Neural progenitor cell (in vitro differentiated cells): Measurements from ENCODE around the gene ADRB2.

Experiments
- CTCF ChIP-seq: fragments of 200-600 bp; sonication (generic); IDR thresholded peaks from 2 replicates; pipeline ENCODE4 v1.5.1; 2017; ENCODE audit warnings: antibody characterized with exemption, mild to moderate bottlenecking
- EZH2 ChIP-seq: fragments of 200-600 bp; sonication (generic); IDR thresholded peaks from 2 replicates; pipeline ENCODE4 v1.6.1; 2017; ENCODE audit warnings: antibody characterized with exemption, mild to moderate bottlenecking, moderate library complexity

DNA sequence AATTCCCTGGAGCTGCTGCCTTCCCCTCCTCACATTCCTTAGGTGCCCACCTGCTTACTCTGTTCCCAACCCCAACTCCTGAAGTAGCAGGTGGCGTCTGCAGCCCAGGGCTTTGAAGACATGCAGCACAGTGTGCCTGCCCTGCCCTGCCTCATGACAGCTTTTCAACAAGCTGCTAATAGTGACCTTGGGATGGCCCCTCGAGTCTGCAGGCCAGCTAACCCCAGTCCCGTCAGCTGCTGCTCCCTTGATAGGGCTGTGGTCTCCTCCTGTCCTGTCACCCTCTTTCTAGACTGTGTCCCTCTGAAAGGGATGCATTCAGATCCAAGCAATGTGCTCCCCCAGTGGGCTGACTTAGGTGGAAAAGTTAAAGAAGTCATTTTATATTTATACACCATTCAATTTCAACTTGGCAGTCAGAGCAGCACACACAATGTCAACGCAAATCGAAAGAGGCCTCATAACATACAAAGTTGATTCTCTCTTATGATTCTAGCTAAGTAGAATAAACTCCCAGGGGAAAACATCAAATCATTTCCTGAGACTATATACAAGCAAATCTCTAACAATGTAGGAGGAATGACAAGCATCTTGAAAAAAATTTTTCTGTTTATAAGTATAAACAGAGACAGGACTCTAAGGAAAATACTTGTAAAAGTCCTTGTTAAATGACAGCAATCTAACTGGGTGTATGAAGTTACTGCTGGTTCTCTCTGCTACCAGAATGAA, 37.9 kb downstream of the ADRB2 start:
- TF ChIP-seq CTCF (no peak), EZH2 (no peak)
